Umbilical cord (tissue), 2 donors: ENCODE results near the gene MTX1. TPM values are rescaled to one million over a fixed set of nuclear protein-coding genes. Genes with fewer than 3 reads are reported as not detected.

Experiments
- DNase-seq: peaks from one replicate; pipeline ENCODE4 v3.0.0-alpha.2; 2015; ENCODE audit warnings: low spot score
- total RNA-seq: library from RNA; depleted of rRNA; stranded (reverse); fragments of >200 nt; gene quantifications from one replicate; pipeline ENCODE4 v1.2.3, GENCODE V29; 2014; ENCODE audit warnings: low replicate concordance; ENCODE audit not compliant: insufficient read depth

Gene MTX1
- total RNA-seq, 1 donor from 2014 or later: 17.3 TPM

- no peak for DNase-seq
These were observed 53.0 kb downstream of the MTX1 start for GRCh38 chr1:155261493-155261851.

GRCh38 chr1:155261852-155262673 is 53.6 kb downstream of the MTX1 start, which contains the start of gene SCAMP3:
Gene SCAMP3, minus strand, starts transcription at chr1:155262360. Its CDS starts 209 bp downstream, at chr1:155262151.
- DNase-seq: peak; percentile 99

- DNase-seq: no peak
These were observed 54.6 kb downstream of the MTX1 start for GRCh38 chr1:155263067-155263466.

Other genes starting within 250 kb of the MTX1 start
- gene PYGO2, start 246.9 kb upstream of the MTX1 start, total RNA-seq: 9.4 TPM
- gene SHC1, start 237.9 kb upstream of the MTX1 start, total RNA-seq: 73.2 TPM
- gene CKS1B, start 234.0 kb upstream of the MTX1 start, total RNA-seq: 18.5 TPM
- gene FLAD1, start 225.4 kb upstream of the MTX1 start, total RNA-seq: 14.9 TPM
- not detected for gene LENEP, start 215.1 kb upstream of the MTX1 start, total RNA-seq
- 18.8 TPM for gene ZBTB7B, start 205.9 kb upstream of the MTX1 start, total RNA-seq
- not detected for gene DCST2, start 174.9 kb upstream of the MTX1 start, total RNA-seq
- gene DCST1, start 174.9 kb upstream of the MTX1 start, total RNA-seq: not detected
- gene ADAM15, start 157.4 kb upstream of the MTX1 start, total RNA-seq: 35.6 TPM
- gene EFNA4, start 145.0 kb upstream of the MTX1 start, total RNA-seq: 9.9 TPM
- gene EFNA3, start 129.9 kb upstream of the MTX1 start, total RNA-seq: 0.72 TPM
- gene EFNA1, start 80.8 kb upstream of the MTX1 start, total RNA-seq: 3.1 TPM
- gene SLC50A1, start 72.8 kb upstream of the MTX1 start, total RNA-seq: 22.9 TPM
- gene DPM3, start 68.2 kb upstream of the MTX1 start, total RNA-seq: not detected
- 45.5 TPM for gene KRTCAP2, start 35.4 kb upstream of the MTX1 start, total RNA-seq
- gene TRIM46, start 34.8 kb upstream of the MTX1 start, total RNA-seq: 1.9 TPM
- gene THBS3, start 798 bp upstream of the MTX1 start, total RNA-seq: 58.3 TPM
- gene ENTREP3, start 46.8 kb downstream of the MTX1 start, total RNA-seq: 1.2 TPM
- gene SCAMP3, start 53.7 kb downstream of the MTX1 start, total RNA-seq: 12.3 TPM
- gene CLK2, start 64.8 kb downstream of the MTX1 start, total RNA-seq: 31.8 TPM
- gene HCN3, start 68.8 kb downstream of the MTX1 start, total RNA-seq: 5.1 TPM
- gene PKLR, start 92.7 kb downstream of the MTX1 start, total RNA-seq: not detected
- 46.9 TPM for gene FDPS, start 100.2 kb downstream of the MTX1 start, total RNA-seq
- 17.1 TPM for gene RUSC1, start 112.2 kb downstream of the MTX1 start, total RNA-seq